HG03342 (cell line): ENCODE results near the gene YWHAQ.

Source experiments
- ATAC-seq: cut with Tn5 transposase; IDR thresholded peaks from one replicate; pipeline ENCODE4 v1.9.1; 2021; ENCODE audit warnings: mild to moderate bottlenecking, moderate library complexity; ENCODE audit not compliant: unreplicated experiment

The YWHAQ gene

DNA sequence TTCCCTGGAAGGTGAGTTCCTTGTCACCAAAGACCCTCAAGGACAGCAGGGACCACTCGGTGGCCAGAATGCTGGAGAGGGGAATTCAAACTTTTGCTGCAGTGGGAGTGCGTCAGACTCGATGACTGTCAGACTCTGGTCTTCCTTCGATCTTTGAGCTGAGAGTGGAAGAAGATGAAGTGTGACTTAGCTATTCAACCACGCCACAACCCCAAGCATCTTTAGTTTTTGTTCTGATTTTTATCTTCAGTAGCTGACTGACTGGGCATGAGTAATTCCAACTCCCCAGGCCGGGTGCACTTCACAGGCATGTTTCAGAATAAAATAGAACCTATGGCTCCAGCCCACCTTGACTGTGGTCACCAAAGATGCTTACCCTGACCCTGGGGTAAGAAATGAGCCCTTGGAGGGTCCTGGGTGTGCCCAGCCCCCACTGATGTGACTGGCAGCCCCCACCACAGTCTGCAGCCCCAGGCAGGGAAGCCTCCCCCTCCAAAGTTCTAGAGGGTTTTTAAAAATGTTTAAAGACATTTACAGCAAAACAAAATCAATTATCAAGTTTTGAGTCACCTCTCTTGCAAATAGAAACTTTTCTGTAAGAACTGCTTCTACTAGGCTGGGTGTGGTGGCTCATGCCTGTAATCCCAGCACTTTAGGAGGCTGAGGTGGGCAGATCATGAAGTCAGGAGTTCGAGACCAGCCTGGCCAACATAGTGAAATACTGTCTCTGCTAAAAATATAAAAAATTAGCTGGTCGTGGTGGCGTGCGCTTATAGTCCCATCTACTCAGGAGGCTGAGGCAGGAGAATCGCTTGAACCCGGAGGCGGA, 24.9 kb upstream of the YWHAQ start:
- ATAC-seq, result peak; percentile 46

- no peak for ATAC-seq
Observed at GRCh38 chr2:9654452-9655100, 23.8 kb upstream of the YWHAQ start.

DNA sequence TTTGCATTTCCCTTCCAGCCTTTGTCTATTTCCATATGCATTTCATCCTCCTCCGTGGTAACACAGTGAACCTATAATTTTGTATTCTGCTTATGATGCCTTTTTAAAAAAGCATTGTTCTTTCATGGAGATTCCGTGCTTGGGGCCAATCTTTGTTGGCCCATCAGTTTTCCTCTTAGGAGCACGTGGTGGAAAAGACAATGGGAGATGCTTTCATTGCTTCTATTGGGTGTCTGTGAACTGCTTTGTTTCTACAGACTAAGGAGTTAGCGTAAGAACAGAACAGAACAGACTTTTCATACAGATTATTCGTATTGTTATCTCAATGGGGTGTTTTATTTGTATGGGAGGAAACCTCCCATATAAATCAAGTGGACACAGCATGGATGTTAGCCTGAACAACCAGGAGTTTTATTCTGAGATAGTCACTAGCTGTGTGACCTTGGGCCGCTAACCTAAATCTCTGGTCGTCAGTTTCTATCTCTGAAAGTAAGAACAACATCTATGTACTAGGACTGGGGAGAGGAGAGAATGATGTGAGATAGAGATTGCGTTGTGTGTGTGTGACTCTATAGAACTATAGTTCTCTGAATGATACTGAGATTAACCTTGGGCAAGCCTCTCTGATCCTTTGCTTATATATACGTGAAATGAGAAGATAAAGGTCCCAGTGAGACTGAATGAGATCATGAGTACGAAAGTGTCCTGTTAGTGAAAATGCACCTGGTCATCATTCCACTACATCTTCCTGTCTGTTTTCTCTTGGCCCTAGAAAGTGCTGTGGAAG, 22.9 kb upstream of the YWHAQ start:
- ATAC-seq, result no peak

DNA sequence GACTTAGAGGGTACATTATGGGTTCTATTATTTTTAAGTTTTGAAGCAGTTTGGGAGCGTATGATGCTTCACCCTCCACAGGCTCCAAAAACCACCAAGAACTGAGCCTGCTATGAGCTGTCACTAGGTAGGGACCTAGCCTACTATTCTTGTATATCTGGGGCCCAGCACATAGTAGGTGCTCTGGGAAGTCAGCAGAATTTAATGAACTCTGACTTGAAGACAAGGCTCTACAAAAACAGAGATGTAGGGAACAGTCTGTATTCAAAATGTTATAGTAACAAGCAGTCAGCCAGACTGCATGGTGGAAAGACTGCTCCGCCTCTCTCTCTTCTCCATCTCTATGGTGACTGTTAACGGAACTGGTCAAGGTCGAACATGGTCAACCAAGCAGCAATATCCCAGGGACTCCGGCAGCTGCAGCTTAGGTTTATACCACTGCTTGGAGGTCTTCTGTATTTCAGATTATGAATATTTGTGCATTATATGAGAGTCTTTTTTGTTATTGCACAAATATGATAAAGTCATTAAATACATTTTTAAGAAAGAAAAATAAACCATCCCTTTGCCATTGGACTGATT, 22.2 kb upstream of the YWHAQ start:
- ATAC-seq, result no peak

DNA sequence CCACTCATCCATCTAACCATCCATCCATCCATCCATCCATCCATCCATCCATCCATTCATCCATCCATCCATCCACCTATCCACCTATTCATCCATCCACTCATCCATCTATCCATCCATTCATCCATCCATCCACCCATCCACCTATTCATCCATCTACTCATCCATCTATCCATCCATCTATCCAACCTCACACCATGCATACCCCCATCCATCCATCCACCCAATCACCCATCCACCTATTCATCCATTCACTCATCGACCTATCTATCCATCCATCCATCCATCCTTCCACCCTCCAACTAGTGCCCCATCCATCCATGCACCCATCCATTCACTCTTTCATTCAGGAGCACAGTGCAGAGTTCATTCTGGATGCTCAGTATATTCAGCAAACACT, 21.5 kb upstream of the YWHAQ start:
- no peak for ATAC-seq

DNA sequence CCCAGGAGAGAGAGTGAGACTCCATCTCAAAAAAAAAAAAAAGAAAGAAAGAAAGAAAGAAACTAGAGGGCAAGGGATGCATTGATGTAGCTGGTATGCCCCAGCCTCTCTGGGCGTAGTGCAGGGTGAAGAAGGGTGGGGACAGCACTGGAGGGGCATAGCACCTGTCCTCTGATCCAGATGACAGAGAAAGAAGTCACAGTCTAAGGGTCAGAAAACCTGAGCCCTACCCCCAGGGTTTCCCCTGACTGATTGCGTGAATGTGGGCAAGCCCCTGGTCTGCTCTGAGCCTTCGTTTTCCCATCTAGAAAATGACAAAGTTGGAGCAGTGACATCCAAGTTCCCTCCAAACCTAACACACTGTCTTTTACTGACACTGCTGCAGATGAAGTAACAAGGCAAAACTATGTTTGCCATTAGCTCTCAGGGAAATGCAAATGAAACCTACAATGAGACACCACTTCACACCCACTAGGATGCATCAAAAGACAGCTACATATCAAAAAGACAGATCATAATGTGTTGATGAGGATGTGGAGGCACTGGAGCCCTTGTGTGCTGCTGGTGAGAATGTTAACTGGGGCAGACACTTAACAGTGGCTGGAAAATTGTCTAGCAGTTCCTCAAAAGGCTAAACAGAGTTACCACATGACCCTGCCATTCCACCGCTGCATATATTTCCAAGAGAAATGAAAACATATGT, 19.5 kb upstream of the YWHAQ start:
- ATAC-seq, result no peak

GRCh38 chr2:9649261-9649660, 18.5 kb upstream of the YWHAQ start:
- ATAC-seq, result no peak

DNA sequence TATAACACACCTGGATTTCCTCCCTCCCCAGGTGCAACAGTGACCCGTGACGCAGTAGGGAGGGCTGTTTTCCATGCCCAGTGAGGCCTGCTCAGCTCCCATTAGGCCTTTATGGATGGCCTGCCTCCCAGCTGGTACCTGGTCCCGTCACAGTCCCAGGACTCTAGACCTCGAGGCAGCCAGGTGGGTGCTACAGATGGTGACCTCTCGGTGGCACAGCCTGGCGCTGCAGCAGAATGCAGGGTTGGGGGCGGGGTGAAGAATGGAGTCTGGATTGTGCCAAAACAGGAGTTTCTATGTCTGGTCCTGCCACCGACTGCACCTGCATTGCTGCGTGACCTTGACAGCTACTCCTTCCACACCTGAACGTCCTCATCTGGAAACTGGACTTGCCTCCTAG, 18.0 kb upstream of the YWHAQ start:
- ATAC-seq, result no peak

GRCh38 chr2:9647884-9648283, 17.1 kb upstream of the YWHAQ start:
- ATAC-seq, result no peak

DNA sequence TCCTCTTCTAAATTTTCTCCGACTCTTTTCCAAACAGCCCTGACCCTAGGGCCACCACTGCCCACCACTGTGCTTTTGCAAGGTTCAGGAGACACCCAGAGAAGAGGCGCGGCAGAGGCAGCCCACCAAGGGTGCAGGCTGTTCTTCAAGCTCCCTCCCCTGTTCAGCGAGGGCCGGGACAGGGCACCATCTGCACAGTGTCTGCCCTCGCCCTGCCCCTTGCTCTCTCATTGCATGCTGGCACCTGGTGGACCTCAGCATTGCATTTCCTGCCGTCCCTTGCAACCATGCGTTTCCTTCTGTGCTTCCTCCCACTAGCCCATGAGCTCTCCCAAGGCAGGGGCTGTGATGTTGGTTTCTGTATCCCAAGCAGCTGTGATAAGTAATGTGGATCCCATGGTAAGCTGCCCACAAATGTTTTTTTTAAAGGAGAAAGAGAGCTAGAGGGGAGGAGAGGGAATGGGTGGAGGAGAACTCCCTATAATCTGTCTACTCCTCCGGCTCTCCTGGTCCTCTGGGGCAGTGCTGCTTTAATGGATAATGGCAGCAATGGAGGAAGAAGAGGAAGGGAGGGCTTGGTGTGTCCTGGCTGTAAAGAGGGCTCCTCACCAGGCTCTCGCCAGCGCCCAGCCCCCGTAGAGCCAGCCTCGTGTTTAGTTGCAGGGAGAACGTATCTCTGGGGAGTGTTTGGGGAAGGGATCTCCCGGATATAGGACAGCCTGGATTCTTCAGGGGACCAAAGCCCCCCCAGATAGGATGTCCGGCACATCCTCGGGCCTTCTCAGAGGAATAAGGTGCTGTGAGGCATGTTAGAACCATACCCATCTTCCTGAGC, 15.6 kb upstream of the YWHAQ start:
- no peak for ATAC-seq

GRCh38 chr2:9644603-9645002, 13.8 kb upstream of the YWHAQ start:
- ATAC-seq, result no peak

- ATAC-seq, result no peak
Observed at GRCh38 chr2:9644021-9644420, 13.2 kb upstream of the YWHAQ start.

DNA sequence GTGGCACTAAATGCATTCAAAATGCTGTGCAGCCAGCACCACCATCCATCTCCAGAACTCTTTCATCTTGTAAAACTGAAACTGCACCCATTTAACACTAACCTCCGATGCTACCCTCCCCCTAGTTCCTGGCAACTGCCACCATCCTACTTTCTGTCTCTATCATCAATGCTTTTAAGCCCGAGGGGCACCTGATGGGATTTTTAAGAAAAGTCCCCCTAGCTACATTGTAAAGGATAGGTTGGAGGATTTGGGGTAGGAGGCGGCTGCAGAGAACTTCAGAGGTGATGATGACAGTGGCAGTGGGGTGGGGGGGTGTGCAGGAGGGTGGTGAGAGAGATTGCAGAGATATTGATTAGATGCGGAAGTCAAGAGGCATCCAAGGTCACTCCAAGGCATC, 10.8 kb upstream of the YWHAQ start:
- ATAC-seq, result no peak

DNA sequence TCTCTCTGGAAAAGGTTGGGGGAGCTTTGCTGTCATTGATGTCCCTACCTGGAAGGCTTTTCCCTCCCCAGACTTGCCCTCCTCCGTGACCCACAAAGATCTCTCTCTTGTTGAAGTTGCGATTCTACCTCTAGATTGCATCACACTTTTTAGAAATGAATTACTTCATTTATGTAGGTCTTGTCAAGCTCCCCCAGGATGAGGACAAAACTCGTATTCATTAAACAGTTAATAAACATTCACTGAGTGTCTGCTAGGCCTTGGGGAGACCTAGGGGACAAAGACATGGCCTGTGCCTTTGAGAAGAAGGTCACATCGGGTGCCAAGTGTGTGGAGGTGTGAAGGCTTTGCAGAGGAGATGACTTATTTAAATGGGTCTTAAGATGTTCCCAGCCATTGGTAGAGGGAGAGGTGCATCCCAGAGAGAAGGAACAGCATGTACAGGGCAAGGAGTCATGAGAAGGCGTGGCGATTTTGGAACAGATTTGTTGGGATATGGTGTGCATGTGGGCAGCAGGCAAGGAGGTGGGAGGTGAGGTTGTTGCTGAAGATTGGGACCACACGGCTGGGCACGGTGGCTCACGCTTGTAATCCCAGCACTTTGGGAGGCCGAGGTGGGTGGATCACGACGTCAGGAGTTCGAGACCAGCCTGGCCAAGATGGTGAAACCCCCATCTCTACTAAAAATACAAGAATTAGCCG, 9.8 kb upstream of the YWHAQ start:
- no peak for ATAC-seq

DNA sequence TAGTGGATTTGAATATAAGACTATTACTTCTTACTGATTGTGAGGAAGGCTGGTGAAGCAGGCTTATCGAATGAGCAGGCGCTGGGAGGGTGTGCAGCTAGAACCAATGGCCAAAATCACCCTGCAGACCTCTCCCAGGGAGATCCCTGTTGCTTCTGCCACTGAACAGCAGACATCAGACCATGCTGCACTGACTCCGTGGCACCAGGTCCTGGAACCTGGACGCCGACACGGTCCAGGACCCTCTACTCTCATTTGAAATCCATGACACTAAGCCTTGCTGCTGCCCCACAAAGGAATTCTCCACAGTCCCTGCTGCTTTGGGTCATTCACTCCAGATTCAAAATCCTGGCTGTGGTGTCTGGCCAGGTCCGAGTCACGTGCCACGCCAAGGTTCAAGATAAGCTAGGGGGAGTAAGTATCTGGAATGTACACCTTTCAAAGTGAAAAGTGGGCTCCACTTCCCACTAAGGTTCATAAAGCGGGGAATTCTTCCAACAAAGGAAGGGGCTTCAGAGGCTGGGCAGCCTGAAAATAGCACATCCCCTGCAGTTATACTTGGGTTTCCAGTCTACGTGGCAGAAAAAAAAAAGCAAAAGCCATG, 9.0 kb upstream of the YWHAQ start:
- no peak for ATAC-seq

DNA sequence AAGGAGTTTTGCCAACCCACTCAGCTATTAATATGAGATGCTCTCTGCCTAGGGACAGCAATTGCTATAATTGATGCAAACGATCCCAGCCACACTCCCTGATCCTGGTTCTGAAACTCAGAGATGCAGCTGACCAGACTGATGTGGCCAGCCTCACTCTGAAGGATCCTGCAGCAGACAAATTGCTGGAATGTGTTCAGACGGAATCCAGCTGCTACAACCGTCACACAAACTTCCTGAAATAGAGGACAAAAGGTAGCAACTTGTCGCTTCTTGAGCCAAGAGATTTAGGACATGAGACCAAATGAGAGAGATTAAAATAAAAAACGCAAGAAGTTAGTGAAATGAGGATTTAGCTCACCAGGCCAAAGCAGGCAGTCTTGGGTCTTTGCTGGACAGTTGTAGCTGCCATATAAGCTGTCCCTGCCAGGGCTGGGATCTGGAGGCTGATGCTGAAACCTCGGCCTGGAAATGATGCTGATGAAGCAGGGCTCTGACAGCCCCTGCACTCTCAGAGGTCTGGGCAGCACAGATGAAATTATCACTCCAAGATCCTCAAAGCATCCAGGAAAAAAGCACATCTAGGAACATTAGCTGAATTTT, 8.3 kb upstream of the YWHAQ start:
- no peak for ATAC-seq

- ATAC-seq, result no peak
Observed at GRCh38 chr2:9638532-9638931, 7.7 kb upstream of the YWHAQ start.

DNA sequence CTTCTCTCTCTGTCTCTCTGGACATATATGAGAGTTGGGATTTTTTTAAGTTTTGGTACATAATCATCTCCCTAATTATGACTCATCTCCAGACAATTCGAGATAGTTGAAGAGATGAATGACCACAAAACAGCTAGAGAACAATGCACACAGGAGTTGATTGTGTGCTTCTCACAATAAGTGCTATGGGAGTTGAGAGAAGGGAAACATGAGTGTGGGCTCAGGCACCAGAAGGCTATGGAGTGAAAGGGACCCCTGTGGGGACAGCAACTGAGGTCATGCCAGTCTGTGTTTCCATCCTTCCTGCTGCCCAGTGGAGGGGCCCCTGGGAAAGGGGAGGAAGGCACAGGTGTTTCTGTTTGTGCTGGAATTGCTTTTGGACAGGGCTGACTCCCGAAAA, 6.5 kb upstream of the YWHAQ start:
- no peak for ATAC-seq

- ATAC-seq, result no peak
Observed at GRCh38 chr2:9634133-9634532, 3.3 kb upstream of the YWHAQ start.
